Glutamatergic neuron (in vitro differentiated cells): ENCODE results near the gene SPPL2C. TPM values are rescaled to one million over a fixed set of nuclear protein-coding genes. Genes with fewer than 3 reads are reported as not detected.

Experiments used
- DNase-seq: peaks from one replicate; pipeline ENCODE4 v3.0.0; 2022
- H3K27ac Mint-ChIP-seq: one replicate; pipeline ENCODE4 v1.8.0; 2020; ENCODE audit warnings: mild to moderate bottlenecking, mixed read lengths, inconsistent platforms; ENCODE audit not compliant: unreplicated experiment
- H3K27me3 Mint-ChIP-seq: one replicate; pipeline ENCODE4 v1.8.0; 2020; ENCODE audit warnings: mild to moderate bottlenecking, moderate library complexity, mixed read lengths, inconsistent platforms; ENCODE audit not compliant: unreplicated experiment
- H3K36me3 Mint-ChIP-seq: one replicate; pipeline ENCODE4 v1.8.0; 2020; ENCODE audit warnings: mild to moderate bottlenecking, mixed read lengths, inconsistent platforms; ENCODE audit not compliant: unreplicated experiment
- H3K4me1 Mint-ChIP-seq: one replicate; pipeline ENCODE4 v1.8.0; 2020; ENCODE audit warnings: mild to moderate bottlenecking, low read depth, mixed read lengths, inconsistent platforms; ENCODE audit not compliant: unreplicated experiment
- H3K4me3 Mint-ChIP-seq: one replicate; pipeline ENCODE4 v1.8.0; 2020; ENCODE audit warnings: mild to moderate bottlenecking, mixed read lengths, inconsistent platforms; ENCODE audit not compliant: unreplicated experiment
- H3K9me3 Mint-ChIP-seq: one replicate; pipeline ENCODE4 v1.8.0; 2020; ENCODE audit warnings: mild to moderate bottlenecking, moderate library complexity, mixed read lengths, inconsistent platforms; ENCODE audit not compliant: unreplicated experiment
- CTCF ChIP-seq: fragments of 200-600 bp; sonication (generic); IDR thresholded peaks from one replicate; pipeline ENCODE4 v1.5.0; 2021; ENCODE audit not compliant: partially characterized antibody, unreplicated experiment
- total RNA-seq: library from RNA; stranded (reverse); fragmentation: NEBNext Ultra II Directional; extraction: Animal tissue kit (Norgen Biotek cat#: 25700); gene quantifications from one replicate; pipeline ENCODE4 v1.2.1, GENCODE V29; 2021; ENCODE audit not compliant: unreplicated experiment

SPPL2C gene
- total RNA-seq, 1 donor from 2014 or later: not detected

- Mint-ChIP-seq H3K36me3 (no peaks in the 10 kb centered on the region), H3K27ac (no peak overlapping the region), H3K9me3 (peaks cover 5% of the 10 kb centered on the region), H3K4me3 (no peak overlapping the region), H3K4me1 (peaks cover 7% of the 10 kb centered on the region), H3K27me3 (peaks cover 2% of the 10 kb centered on the region)
- no peak for TF ChIP-seq CTCF
- no peak for DNase-seq
These were observed 3.5 kb upstream of the SPPL2C start for GRCh38 chr17:45841186-45841585.

GRCh38 chr17:45841883-45842525 lies 2.7 kb upstream of the SPPL2C start:
- TF ChIP-seq CTCF: no peak
- no peak overlapping the region for H3K4me3 Mint-ChIP-seq
- peak overlapping the region; percentile 36 for H3K27ac Mint-ChIP-seq
- peaks cover 5% of the 10 kb centered on the region for H3K9me3 Mint-ChIP-seq
- H3K27me3 Mint-ChIP-seq: peaks cover 2% of the 10 kb centered on the region
- no peak for DNase-seq
- H3K36me3 Mint-ChIP-seq: no peaks in the 10 kb centered on the region
- H3K4me1 Mint-ChIP-seq: peaks cover 7% of the 10 kb centered on the region

GRCh38 chr17:45843722-45844121 lies 959 bp upstream of the SPPL2C start:
- Mint-ChIP-seq H3K4me3 (no peak overlapping the region), H3K36me3 (no peaks in the 10 kb centered on the region), H3K27me3 (no peaks in the 10 kb centered on the region), H3K9me3 (peaks cover 5% of the 10 kb centered on the region), H3K4me1 (peaks cover 12% of the 10 kb centered on the region), H3K27ac (no peak overlapping the region)
- DNase-seq: no peak
- no peak for TF ChIP-seq CTCF

- Mint-ChIP-seq H3K27ac (no peak overlapping the region), H3K27me3 (no peaks in the 10 kb centered on the region), H3K4me1 (peaks cover 12% of the 10 kb centered on the region), H3K9me3 (peaks cover 5% of the 10 kb centered on the region), H3K36me3 (no peaks in the 10 kb centered on the region), H3K4me3 (no peak overlapping the region)
- no peak for DNase-seq
- TF ChIP-seq CTCF: no peak
These were observed 900 bp downstream of the SPPL2C start for GRCh38 chr17:45845376-45846185.

- Mint-ChIP-seq H3K36me3 (no peaks in the 10 kb centered on the region), H3K27ac (no peak overlapping the region), H3K9me3 (peaks cover 5% of the 10 kb centered on the region), H3K4me1 (peaks cover 12% of the 10 kb centered on the region), H3K4me3 (no peak overlapping the region), H3K27me3 (no peaks in the 10 kb centered on the region)
- no peak for DNase-seq
- no peak for TF ChIP-seq CTCF
These were observed 1.5 kb downstream of the SPPL2C start for GRCh38 chr17:45846223-45846622.
